Endothelial cell of umbilical vein (primary cell): ENCODE measurements around the gene FAM221B. TPM values are rescaled to one million over a fixed set of nuclear protein-coding genes. Genes with fewer than 3 reads are reported as not detected.

Experiments used
- BruUV-seq: library from RNA; stranded (reverse); fragments of 400-500 nt; replicated peaks from 2 replicates; lab custom pipeline; 2021; lab: Mats Ljungman, UMichigan
- CTCF ChIA-PET: fragments of 300-600, 350-600 bp; sonication (Branson Sonifier 250); formaldehyde crosslinking; loops from one replicate; lab custom pipeline; 2021; ENCODE audit warnings: antibody characterized with exemption, inconsistent platforms; lab: Charles Lee
- POLR2A ChIA-PET: fragments of 300-600, 350-600 bp; sonication (Branson Sonifier 250); formaldehyde crosslinking; loops from one replicate; lab custom pipeline; 2021; ENCODE audit warnings: antibody characterized with exemption, inconsistent platforms; lab: Charles Lee
- DNase-seq: peaks from one replicate; pipeline ENCODE4 v3.0.0-alpha.2; 2011; ENCODE audit warnings: low read depth, low spot score
- FAIRE-seq: peaks from 2 replicates; lab custom pipeline; 2011; peaks lifted over from hg19 to GRCh38; lab: Jason Lieb, UNC
- H2AFZ ChIP-seq: 2 replicates; pipeline ENCODE4 v1.6.0; 2012; ENCODE audit warnings: low read depth, low read length, control low read depth, inconsistent platforms
- H3K27ac ChIP-seq: 2 replicates; pipeline ENCODE4 v1.5.1; 2011; ENCODE audit warnings: low read depth, mild to moderate bottlenecking, control low read depth, low read length, moderate library complexity; ENCODE audit not compliant: insufficient read depth
- H3K27me3 ChIP-seq, 2 experiments: 2 replicates each; pipeline versions ENCODE4 v1.6.0 to v1.6.1; 2011; ENCODE audit warnings: low read length in 2 of 2, mixed read lengths in 1 of 2; ENCODE audit not compliant: control insufficient read depth in 2 of 2, insufficient read depth in 2 of 2
- H3K36me3 ChIP-seq, 2 experiments: 2 replicates in 1 of 2; 3 replicates in 1 of 2; pipeline ENCODE4 v1.5.1; 2011; ENCODE audit warnings: low read length in 2 of 2, mild to moderate bottlenecking in 1 of 2, moderate library complexity in 1 of 2; ENCODE audit not compliant: control insufficient read depth in 2 of 2, insufficient read depth in 2 of 2; ENCODE audit errors: extremely low read depth in 1 of 2
- H3K4me1 ChIP-seq: 3 replicates; pipeline ENCODE4 v1.5.1; 2011; ENCODE audit warnings: mild to moderate bottlenecking, low read length; ENCODE audit not compliant: control insufficient read depth, insufficient read depth; ENCODE audit errors: extremely low read depth
- H3K4me2 ChIP-seq: 2 replicates; pipeline ENCODE4 v1.6.1; 2011; ENCODE audit warnings: low read length, control low read depth, mixed read lengths; ENCODE audit not compliant: insufficient read depth
- H3K4me3 ChIP-seq, 3 experiments: fragments of 200-600 bp in 1 of 3; sonication (generic), shearing (Covaris generic) in 1 of 3; replicated peaks in 1 of 3; 2 replicates each; pipeline ENCODE4 v1.5.1; 2011 to 2016; ENCODE audit warnings: control low read depth in 3 of 3, low read length in 3 of 3, mild to moderate bottlenecking in 2 of 3, inconsistent platforms in 1 of 3, low read depth in 1 of 3, moderate library complexity in 1 of 3; ENCODE audit not compliant: insufficient read depth in 1 of 3
- H3K79me2 ChIP-seq: 2 replicates; pipeline ENCODE4 v1.6.0; 2012; ENCODE audit warnings: low read length, inconsistent platforms; ENCODE audit not compliant: control insufficient read depth, insufficient read depth
- H3K9ac ChIP-seq: replicated peaks from 2 replicates; pipeline ENCODE3; 2011; ENCODE audit warnings: low read length, control low read depth; ENCODE audit not compliant: insufficient read depth; ENCODE audit errors: extremely low read depth
- H3K9me1 ChIP-seq: replicated peaks from 3 replicates; pipeline ENCODE4 v1.6.0; 2011; ENCODE audit warnings: mild to moderate bottlenecking, low read length; ENCODE audit not compliant: control insufficient read depth, insufficient read depth; ENCODE audit errors: extremely low read depth
- H3K9me3 ChIP-seq: replicated peaks from 2 replicates; pipeline ENCODE4 v1.5.1; 2012; ENCODE audit warnings: low read length, inconsistent platforms; ENCODE audit not compliant: control insufficient read depth, insufficient read depth
- H4K20me1 ChIP-seq: replicated peaks from 2 replicates; pipeline ENCODE3; 2011; ENCODE audit warnings: mild to moderate bottlenecking, low read length; ENCODE audit not compliant: control insufficient read depth, insufficient read depth; ENCODE audit errors: extremely low read depth
- CTCF ChIP-seq, 2 donors: IDR thresholded peaks; 1 replicate in 1 of 2; 2 replicates in 1 of 2; pipeline ENCODE4 v1.5.1; 2011; ENCODE audit warnings: low read length in 2 of 2, mild to moderate bottlenecking in 2 of 2, moderate library complexity in 2 of 2, control low read depth in 1 of 2, inconsistent platforms in 1 of 2, low read depth in 1 of 2; ENCODE audit not compliant: insufficient read depth in 1 of 2; ENCODE audit errors: extremely low read depth in 1 of 2
- EZH2 ChIP-seq: IDR thresholded peaks from 2 replicates; pipeline ENCODE4 v1.6.1; 2012; ENCODE audit warnings: borderline replicate concordance, low read depth, mild to moderate bottlenecking, moderate library complexity, low read length, inconsistent platforms; ENCODE audit not compliant: severe bottlenecking
- FOS ChIP-seq: IDR thresholded peaks from 2 replicates; pipeline ENCODE4 v1.6.1; 2011; ENCODE audit warnings: mild to moderate bottlenecking, low read length, moderate library complexity, borderline replicate concordance; ENCODE audit not compliant: insufficient read depth
- GATA2 ChIP-seq: IDR thresholded peaks from 2 replicates; pipeline ENCODE4 v1.7.0; 2011; ENCODE audit warnings: low read depth, mild to moderate bottlenecking, moderate library complexity, mixed read lengths, low read length; ENCODE audit not compliant: insufficient read length, insufficient read depth
- JUN ChIP-seq: IDR thresholded peaks from 2 replicates; pipeline ENCODE4 v1.6.1; 2011; ENCODE audit warnings: borderline replicate concordance, low read depth; ENCODE audit not compliant: insufficient read length, insufficient read depth
- MAX ChIP-seq: IDR thresholded peaks from 2 replicates; pipeline ENCODE4 v1.6.1; 2011; ENCODE audit not compliant: insufficient read depth, insufficient read length
- MYC ChIP-seq: IDR thresholded peaks from one replicate; pipeline ENCODE4 v1.6.1; 2011; ENCODE audit warnings: mild to moderate bottlenecking, low read depth, low read length
- POLR2A ChIP-seq: IDR thresholded peaks from 2 replicates; pipeline ENCODE4 v1.6.1; 2012; ENCODE audit warnings: low read depth, mild to moderate bottlenecking, control low read depth, low read length
- POLR2AphosphoS5 ChIP-seq: IDR thresholded peaks from 2 replicates; pipeline ENCODE4 v1.6.1; 2012; ENCODE audit warnings: low read depth, mild to moderate bottlenecking, control low read depth, low read length, moderate library complexity; ENCODE audit not compliant: insufficient read depth
- dilution Hi-C: fragments of 300-500 bp; cut with MboI; formaldehyde crosslinking; loops from one replicate; pipeline ENCODE4 v1.15.0; 2019; ENCODE audit warnings: low sequenced_read_pairs; ENCODE audit not compliant: extremely low pct_ligation_motif_present
- intact Hi-C: fragments of 100-400 bp; cut with micrococcal nuclease; formaldehyde crosslinking; loops from one replicate; pipeline ENCODE4 v1.10.0; 2022
- polyA plus RNA-seq, 4 experiments: library from polyadenylated mRNA; depleted of rRNA in 3 of 4; stranded (reverse) in 3 of 4; unstranded in 1 of 4; fragments of >200 nt; gene quantifications; 2 replicates each; pipeline versions ENCODE4 v1.2.1 to v1.2.3, GENCODE V29; 2011 to 2012; ENCODE audit warnings: missing spikeins in 1 of 4
- total RNA-seq: library from RNA; stranded (reverse); gene quantifications from 2 replicates; pipeline ENCODE4 v1.2.3, GENCODE V29; 2021

The FAM221B gene
- total and polyA plus RNA-seq, 2 donors (not counting 3 experiments of a cell fraction or from before 2014, with no cell fraction given): not detected

- no peaks in the 10 kb centered on the region for H3K4me1 ChIP-seq
- no peak overlapping the region for H3K27ac ChIP-seq
- no peak overlapping the region for H3K4me3 ChIP-seq
- no peak overlapping the region for H3K4me2 ChIP-seq
- no peaks in the 10 kb centered on the region for H3K9me3 ChIP-seq
- no peak for DNase-seq
- intact Hi-C loops: no loop called here
- no peak overlapping the region for H2AFZ ChIP-seq
- no peak for TF ChIP-seq MAX
- TF ChIP-seq POLR2A: no peak
- TF ChIP-seq GATA2: no peak
- no peak for TF ChIP-seq MYC
- no peak for TF ChIP-seq POLR2AphosphoS5
- no peak for TF ChIP-seq FOS
- H3K36me3 ChIP-seq: no peaks in the 10 kb centered on the region
- ChIA-PET POLR2A (no interaction called here), CTCF (interaction anchor here (1.3 to 4.3 kb wide), 5 partner anchors 13 to 68 kb away, joined by 3 to 20 read pairs (median 13); partner anchors contain the start of gene OR13J1)
- H3K9ac ChIP-seq: no peak overlapping the region
- dilution Hi-C loops: no loop called here
- peaks cover 22 to 49% of the 10 kb centered on the region in 2 experiments for H3K27me3 ChIP-seq
- no TSS peak for BruUV-seq
- no peaks in the 10 kb centered on the region for H3K9me1 ChIP-seq
- H4K20me1 ChIP-seq: no peaks in the 10 kb centered on the region
- H3K79me2 ChIP-seq: no peaks in the 10 kb centered on the region
- FAIRE-seq: no peak
These were observed 29.9 kb upstream of the FAM221B start for GRCh38 chr9:35858458-35858857.

- no peak overlapping the region for H3K4me2 ChIP-seq
- no peak overlapping the region for H3K9ac ChIP-seq
- DNase-seq: no peak
- ChIA-PET POLR2A (no interaction called here), CTCF (interaction anchor here (0.9 to 4.3 kb wide), 10 partner anchors 9 to 67 kb away, joined by 3 to 20 read pairs (median 4); partner anchors contain the start of genes FAM221B and TMEM8B)
- no peak for FAIRE-seq
- H3K79me2 ChIP-seq: no peaks in the 10 kb centered on the region
- H3K4me1 ChIP-seq: no peaks in the 10 kb centered on the region
- H2AFZ ChIP-seq: no peak overlapping the region
- no peak overlapping the region for H3K4me3 ChIP-seq
- H3K36me3 ChIP-seq: no peaks in the 10 kb centered on the region
- no peaks in the 10 kb centered on the region for H4K20me1 ChIP-seq
- BruUV-seq: no TSS peak
- no peaks in the 10 kb centered on the region for H3K9me1 ChIP-seq
- peaks cover 19 to 46% of the 10 kb centered on the region in 2 experiments for H3K27me3 ChIP-seq
- no peak overlapping the region for H3K27ac ChIP-seq
- TF ChIP-seq MAX (no peak), POLR2A (no peak), FOS (no peak), CTCF (IDR thresholded peaks at IDR 0.05; ENCODE audit: extremely low read depth in 1 of 2, insufficient read depth in 1 of 2, low read depth in 1 of 2, low read length in 2 of 2) (no peak), POLR2AphosphoS5 (no peak), MYC (no peak), EZH2 (no peak), GATA2 (no peak), JUN (no peak)
- intact Hi-C loops (no loop called here), dilution Hi-C loops (no loop called here)
- no peaks in the 10 kb centered on the region for H3K9me3 ChIP-seq
These were observed 28.4 kb upstream of the FAM221B start for GRCh38 chr9:35856882-35857281.
